Esophagus squamous epithelium (tissue), 4 donors: ENCODE measurements around the gene DCDC2.

Experiments
- CTCF ChIP-seq, 6 experiments: fragments of 450-650 bp in 4 of 6; fragments of 200-600 bp in 2 of 6; sonication (generic) in 2 of 6; IDR thresholded peaks; one replicate each; pipeline ENCODE4 v1.5.1; 2016 to 2019; ENCODE audit warnings: antibody characterized with exemption in 6 of 6, mild to moderate bottlenecking in 4 of 6, moderate library complexity in 4 of 6
- POLR2A ChIP-seq, 4 donors: fragments of 450-650 bp; IDR thresholded peaks; one replicate each; pipeline ENCODE4 v1.6.1; 2017; ENCODE audit warnings: antibody characterized with exemption in 4 of 4, mild to moderate bottlenecking in 4 of 4, moderate library complexity in 3 of 4

- TF ChIP-seq CTCF (IDR thresholded peaks at IDR 0.05) (no peak), POLR2A (IDR thresholded peaks at IDR 0.05) (no peak)
Observed at GRCh38 chr6:24306936-24307335, 50.9 kb downstream of the DCDC2 start.
